Activated CD8-positive, alpha-beta memory T cell treated with anti-CD3 and anti-CD28 coated beads, Interleukin-2, amount 50 U/mL, for 24 hours (primary cell): Measurements from ENCODE around the gene POLR2H.

Source experiments
- DNase-seq: peaks from one replicate; pipeline ENCODE4 v3.0.0-alpha.2; 2020; ENCODE audit errors: extremely low read depth

The POLR2H gene

DNA sequence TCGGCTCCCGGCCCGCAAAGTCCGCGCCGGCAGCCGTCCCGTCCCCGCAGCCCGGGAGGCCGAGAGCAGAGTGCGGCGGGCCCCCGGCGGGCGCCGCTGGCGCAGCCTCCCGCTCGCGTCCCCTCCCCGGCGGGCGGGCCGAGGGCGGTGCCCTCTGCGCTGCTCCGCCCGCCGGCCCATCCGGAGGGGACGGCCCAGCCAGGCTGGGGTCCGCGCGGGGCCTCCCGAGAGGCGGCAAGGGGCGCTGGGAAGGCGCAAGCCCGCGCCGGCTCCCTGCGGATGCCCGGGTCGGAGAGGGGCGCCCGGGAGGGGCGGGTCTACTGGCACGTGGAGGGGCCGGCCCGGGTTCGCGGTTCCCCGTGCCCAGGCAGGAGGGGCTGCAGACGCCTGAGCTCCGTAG is at the start of gene POLR2H, which contains the start of gene CLCN2:
TSS of gene POLR2H (plus strand) at position 179 of the 400 bp plus-strand sequence. CDS start 1,783 bp downstream, outside the sequence.
TSS of gene CLCN2 (minus strand) at position 74 of the 400 bp plus-strand sequence. CDS start 126 bp downstream, outside the sequence.
- DNase-seq: no peak

DNA sequence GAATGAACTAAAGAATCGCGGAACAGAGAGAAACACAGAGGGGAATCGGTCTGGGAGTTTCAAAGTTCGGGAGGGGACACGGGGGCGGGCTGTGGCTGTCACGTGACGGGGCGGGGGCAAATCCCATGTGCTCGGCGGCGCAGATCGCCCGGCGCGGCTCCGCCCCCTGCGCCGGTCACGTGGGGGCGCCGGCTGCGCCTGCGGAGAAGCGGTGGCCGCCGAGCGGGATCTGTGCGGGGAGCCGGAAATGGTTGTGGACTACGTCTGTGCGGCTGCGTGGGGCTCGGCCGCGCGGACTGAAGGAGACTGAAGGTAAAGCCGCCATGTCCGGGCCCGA is 47.2 kb upstream of the POLR2H start, which contains the start of gene EIF4G1:
TSS of gene EIF4G1 (plus strand) at position 244 of the 337 bp plus-strand sequence. CDS start 1,191 bp downstream, outside the sequence.
- peak; percentile 73 for DNase-seq

DNA sequence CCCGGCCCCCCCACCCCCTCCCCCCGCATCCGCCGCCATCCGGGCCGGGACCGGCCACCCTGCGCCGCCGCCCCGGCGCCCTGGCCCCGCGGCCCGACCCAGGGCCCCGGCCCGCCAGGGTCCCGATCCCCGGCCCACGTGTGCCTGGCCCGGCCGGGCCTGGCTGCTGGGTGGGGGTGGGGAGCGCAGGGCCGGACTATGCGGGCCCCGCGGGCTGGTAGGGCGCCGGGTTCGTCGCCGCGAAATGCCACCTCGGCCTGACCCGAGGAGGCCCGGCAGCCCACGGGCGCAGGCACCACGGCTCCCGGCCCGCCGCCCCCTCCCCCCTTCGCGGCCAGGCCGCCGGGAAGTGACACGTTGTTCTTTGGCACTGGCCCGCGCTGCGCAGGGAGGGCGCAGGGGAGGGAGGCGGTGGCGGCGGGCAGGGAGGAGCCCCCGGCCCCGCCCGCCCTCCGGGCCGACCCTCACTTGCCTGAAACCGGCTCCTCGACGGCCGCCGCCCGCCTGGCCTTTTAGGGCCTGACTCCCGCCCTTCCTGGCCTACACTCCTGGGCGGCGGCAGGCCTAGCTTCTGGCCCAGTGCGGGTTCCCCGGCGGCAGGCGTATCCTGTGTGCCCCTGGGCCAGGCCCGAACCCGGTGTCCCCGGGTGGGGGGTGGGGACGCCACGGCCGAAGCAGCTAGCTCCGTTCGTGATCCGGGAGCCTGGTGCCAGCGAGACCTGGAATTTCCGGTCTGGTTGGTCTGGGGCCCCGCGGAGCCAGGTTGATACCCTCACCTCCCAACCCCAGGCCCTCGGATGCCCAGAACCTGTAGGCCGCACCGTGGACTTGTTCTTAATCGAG is 46.6 kb upstream of the POLR2H start:
- DNase-seq: no peak

DNA sequence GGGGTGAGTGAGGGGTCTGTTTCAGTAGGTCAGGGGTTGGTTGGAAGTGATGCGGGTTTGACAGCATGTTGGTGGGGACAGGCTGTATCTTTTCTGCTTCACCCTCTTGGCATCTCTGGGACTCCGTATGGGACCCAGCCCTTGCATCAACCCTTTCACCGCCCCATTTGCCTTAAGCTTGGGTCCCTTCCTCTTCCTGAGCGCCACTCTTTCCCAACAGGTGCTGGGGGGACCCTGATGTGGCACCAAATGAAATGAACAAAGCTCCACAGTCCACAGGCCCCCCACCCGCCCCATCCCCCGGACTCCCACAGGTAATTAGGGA is 46.0 kb upstream of the POLR2H start:
- no peak for DNase-seq

DNA sequence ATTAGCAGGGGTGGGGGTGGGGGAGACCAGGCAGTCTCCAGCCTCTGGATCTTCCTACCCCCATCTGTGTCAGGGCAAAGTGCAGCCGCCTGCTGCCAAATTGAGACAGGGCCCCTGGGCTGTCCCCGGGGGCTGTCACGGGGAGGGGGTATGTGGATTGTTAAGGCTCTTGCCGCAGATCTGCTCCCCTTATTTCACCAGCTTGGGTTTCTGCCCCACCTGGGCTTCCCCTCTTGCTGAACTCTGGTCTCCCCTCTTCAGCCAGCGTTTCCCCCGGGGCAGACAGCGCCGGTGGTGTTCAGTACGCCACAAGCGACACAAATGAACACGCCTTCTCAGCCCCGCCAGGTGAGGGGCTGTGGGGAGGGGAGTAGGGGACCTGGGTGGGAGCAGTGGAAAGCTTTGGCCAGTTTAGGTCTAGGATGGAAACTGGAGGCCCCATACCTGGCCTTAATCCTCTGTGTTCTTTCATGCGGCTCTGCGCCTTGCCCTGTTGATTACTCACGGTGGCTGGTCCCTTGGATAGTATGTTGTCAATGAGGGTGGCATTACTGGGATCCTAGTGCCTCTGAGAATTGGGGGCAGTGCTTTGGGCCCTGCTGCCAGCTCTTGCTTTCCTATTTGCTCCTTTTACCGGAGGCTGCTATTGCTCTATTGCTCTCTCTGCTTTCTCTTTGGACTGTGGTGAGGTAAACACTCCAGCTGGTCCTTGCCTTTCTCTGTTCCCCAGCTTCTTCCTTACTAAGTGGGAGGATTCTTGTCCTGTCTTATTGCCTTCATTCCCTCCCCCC is 45.4 kb upstream of the POLR2H start:
- no peak for DNase-seq

DNA sequence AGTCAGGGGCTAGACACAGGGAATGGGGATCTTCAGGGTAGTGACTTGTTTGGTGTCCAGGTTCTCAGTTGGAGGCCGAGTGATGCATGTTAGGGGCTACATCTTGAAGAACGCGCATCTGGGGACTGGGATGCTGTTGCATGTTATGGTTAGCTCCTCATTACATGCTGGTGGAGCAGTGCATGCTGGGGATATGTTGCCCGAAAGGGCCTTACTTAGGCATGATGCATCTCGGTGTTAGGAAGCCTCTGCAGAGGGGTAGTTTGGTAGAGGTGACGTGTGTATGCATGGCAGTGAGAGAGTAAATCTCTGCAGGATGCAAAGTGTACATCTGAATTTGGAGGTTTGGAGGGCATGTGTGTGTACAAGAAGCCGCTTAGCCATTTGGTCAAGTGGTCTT is 44.7 kb upstream of the POLR2H start:
- no peak for DNase-seq

DNA sequence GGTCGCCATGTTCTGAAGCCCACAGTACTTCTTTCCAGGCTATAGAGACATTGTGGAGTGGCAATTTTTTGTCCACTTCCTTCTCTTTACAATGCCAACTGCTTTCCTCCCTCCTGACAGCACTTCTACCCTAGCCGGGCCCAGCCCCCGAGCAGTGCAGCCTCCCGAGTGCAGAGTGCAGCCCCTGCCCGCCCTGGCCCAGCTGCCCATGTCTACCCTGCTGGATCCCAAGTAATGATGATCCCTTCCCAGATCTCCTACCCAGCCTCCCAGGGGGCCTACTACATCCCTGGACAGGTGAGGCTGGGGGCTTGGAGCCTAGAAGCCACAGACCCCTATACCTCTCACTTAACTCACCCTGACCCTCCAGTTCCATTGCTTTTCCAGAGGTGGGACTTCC is 44.3 kb upstream of the POLR2H start:
- no peak for DNase-seq

DNA sequence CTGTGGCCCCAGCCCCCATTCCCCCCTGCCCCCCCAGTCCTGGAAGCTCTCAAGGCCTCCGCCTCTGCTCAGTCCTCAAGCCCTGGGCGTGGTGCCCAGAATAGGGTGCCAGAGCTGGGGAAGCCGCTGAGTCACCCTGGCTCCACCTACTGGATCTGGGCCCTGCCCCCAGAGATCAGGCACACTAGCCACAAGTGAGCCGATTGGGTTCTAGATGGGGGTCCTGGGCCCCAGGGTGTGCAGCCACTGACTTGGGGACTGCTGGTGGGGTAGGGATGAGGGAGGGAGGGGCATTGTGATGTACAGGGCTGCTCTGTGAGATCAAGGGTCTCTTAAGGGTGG is 41.4 kb upstream of the POLR2H start:
- DNase-seq: no peak

DNA sequence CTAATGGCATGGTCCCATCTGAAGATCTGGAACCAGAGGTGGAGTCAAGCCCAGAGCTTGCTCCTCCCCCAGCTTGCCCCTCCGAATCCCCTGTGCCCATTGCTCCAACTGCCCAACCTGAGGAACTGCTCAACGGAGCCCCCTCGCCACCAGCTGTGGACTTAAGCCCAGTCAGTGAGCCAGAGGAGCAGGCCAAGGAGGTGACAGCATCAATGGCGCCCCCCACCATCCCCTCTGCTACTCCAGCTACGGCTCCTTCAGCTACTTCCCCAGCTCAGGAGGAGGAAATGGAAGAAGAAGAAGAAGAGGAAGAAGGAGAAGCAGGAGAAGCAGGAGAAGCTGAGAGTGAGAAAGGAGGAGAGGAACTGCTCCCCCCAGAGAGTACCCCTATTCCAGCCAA is 39.8 kb upstream of the POLR2H start:
- no peak for DNase-seq

DNA sequence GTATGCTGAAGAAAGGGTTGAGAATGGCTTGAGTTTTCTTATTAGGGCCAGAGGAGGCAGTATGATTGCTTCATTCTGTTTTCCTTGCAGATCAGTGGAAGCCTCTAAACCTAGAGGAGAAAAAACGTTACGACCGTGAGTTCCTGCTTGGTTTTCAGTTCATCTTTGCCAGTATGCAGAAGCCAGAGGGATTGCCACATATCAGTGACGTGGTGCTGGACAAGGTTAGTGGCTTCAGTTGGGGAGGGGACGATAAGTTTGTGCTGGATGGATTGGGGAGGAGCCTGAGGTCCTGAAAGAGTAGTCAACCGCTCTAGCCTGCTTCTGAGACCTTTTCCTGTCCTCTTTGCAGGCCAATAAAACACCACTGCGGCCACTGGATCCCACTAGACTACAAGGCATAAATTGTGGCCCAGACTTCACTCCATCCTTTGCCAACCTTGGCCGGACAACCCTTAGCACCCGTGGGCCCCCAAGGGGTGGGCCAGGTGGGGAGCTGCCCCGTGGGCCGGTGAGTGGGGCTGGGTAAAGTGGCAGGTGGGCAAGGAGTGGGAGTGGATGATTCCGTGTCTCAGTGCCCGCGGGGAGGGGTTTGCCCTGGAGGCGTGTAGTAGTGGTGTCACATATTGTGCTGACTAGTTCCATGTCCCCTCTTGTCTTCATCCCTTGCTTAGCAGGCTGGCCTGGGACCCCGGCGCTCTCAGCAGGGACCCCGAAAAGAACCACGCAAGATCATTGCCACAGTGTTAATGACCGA is 38.6 kb upstream of the POLR2H start:
- DNase-seq: no peak

DNA sequence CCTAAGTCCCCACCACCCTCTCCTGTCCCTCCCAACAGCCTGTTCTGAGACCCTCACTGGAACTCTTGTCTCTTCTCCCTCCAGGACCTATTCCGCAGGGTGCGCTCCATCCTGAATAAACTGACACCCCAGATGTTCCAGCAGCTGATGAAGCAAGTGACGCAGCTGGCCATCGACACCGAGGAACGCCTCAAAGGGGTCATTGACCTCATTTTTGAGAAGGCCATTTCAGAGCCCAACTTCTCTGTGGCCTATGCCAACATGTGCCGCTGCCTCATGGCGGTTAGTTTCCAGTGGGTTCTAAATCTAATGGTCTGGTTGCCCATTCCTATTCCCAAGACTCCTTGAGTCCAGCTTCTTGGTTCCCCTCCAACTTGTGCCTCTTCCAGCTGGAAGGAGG is 37.8 kb upstream of the POLR2H start:
- no peak for DNase-seq

DNA sequence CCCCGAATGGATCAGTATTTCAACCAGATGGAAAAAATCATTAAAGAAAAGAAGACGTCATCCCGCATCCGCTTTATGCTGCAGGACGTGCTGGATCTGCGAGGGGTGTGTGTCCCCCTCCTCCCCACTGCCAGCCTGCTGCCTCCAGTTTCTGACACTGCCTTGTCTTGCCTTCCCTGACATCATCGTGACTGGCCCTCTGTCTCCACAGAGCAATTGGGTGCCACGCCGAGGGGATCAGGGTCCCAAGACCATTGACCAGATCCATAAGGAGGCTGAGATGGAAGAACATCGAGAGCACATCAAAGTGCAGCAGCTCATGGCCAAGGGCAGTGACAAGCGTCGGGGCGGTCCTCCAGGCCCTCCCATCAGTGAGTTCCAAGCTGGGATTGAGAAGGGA is 36.2 kb upstream of the POLR2H start:
- DNase-seq: no peak

DNA sequence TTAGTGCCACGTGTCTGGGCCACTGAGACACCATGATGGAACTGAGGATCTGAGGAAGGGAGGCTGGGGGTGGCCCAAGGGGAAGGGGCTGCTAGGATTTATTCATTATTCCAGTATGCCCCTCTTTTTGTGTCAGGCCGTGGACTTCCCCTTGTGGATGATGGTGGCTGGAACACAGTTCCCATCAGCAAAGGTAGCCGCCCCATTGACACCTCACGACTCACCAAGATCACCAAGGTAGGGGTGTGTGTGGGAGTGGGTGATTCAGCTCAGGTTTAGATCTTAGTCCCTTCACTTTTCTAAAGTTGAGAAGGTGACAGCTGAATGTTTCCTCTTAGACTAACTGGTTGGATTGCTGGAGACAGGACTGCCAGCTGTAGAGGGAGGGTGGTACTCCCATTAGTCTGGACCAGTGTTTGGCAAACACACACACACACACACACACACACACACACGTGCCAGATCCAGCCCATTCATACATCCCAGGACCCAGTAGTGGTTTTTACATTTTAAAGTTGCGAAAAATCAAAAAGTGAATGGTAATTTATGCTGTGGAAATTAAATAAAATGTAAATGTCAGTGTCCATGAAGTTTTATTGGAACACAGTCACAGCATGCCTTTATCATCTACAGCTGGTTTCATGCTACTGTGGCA is 35.7 kb upstream of the POLR2H start:
- DNase-seq: no peak

DNA sequence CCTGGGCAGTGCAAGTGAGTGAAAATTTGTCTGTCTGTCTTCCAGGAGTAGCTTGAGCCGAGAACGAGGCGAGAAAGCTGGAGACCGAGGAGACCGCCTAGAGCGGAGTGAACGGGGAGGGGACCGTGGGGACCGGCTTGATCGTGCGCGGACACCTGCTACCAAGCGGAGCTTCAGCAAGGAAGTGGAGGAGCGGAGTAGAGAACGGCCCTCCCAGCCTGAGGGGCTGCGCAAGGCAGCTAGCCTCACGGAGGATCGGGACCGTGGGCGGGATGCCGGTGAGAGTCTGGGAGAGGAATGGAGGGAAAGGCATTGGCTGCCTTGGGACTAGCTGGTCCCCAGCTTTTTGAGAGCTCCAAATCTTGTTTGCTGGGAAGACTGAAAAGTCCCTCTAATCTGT is 34.3 kb upstream of the POLR2H start:
- no peak for DNase-seq

DNA sequence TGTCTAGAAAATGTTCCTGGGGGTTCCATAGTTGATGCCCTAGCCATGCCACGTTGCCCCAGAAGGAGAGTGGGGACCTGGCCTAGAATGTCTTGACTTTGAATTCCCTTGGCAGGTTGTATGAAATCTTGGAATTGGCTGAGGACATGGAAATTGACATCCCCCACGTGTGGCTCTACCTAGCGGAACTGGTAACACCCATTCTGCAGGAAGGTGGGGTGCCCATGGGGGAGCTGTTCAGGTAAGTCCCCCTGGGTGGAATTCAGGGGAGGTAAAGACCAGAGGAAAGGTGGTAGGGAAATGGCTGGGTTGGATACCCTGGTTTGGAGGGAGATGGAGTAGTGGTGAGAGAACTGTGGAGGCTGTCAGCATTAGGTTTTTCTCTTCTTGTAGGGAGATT is 33.0 kb upstream of the POLR2H start:
- DNase-seq: no peak

DNA sequence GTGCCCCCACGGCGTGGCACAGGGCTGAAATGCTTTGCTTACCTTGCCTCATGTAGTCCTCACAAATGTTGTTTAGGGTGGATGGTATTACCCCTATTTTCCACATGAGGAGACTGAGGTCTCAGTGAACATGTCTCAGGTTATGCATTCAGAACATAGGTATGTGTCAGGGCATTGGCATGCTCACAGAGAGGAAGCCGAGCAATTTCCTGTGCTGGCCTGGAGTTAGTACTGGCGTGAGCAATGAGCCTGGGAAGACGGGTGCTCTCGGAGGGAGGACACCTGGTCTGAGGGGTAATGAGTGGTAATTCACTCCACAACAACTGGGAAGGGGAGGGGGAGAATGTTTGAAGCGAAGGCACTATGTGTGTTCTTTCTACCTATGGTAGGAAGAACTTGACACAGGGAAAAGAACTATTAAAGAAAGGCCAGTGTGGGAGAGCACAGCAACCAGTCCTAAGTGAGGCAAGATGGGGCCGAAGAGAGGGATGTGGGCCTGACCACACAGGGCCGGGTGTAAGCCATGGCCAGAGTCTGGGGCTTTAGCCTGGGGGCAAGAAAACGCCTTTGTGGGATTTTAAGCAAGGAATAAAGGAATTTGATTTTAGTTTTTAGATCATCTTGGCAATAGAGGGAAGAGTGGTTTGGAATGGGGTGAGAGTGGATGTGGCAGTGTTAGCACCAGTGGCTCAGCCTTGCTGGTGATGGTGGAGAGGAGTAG is 29.0 kb upstream of the POLR2H start:
- DNase-seq: no peak

DNA sequence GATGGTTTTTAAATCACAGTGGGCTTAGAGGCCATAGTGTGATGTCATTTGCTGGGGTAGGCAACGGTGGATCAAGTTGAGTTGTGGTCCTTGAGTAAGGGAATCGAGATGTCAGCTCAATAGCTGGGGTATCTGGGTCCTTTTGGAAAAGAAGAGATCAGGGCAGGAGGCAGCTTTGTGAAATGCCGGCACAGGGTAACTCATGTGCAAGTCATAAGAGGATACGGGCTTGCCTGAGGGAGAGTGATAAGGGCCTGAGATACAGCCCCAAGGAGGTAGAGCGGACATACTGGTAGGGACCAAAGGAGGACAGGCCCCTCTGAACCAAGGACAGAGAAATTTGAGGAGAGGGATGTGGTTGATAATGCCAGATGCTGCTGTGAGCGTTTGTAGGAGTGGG is 28.3 kb upstream of the POLR2H start:
- DNase-seq: no peak

DNA sequence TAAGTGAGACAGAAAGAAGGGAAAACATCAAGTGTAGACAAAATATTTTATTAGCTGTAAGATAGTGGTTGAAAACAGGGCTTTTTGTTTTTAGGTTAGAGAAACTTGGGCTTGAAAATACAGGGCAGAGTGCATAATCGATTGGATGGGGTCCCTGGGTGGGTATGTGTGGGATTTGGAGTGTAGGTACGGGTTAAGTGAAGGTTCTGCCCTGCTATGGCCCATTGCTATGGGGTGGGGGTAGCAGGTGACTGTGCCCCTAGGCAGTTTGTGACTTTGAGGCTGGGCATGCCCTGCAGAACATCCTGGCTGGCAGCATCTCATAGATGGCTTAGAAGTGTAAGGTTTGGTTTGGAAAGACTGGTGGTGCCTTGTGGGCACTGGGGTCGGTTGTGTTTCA is 27.8 kb upstream of the POLR2H start:
- DNase-seq: no peak

DNA sequence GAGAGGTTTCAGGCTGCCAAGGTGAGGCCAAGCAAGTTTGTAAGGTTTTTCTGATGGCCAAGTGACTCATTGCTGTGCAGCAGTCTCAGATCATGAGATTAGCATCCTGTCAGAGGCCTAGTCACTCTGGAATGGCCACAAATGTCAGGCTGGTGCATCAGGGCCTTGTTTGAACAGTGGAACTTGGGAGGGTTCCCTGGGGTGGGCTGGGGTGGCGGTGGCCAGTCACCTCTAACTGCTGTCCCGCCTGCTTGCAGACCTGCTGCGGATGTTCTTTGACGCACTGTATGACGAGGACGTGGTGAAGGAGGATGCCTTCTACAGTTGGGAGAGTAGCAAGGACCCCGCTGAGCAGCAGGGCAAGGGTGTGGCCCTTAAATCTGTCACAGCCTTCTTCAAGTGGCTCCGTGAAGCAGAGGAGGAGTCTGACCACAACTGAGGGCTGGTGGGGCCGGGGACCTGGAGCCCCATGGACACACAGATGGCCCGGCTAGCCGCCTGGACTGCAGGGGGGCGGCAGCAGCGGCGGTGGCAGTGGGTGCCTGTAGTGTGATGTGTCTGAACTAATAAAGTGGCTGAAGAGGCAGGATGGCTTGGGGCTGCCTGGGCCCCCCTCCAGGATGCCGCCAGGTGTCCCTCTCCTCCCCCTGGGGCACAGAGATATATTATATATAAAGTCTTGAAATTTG is 26.9 kb upstream of the POLR2H start:
- no peak for DNase-seq

DNA sequence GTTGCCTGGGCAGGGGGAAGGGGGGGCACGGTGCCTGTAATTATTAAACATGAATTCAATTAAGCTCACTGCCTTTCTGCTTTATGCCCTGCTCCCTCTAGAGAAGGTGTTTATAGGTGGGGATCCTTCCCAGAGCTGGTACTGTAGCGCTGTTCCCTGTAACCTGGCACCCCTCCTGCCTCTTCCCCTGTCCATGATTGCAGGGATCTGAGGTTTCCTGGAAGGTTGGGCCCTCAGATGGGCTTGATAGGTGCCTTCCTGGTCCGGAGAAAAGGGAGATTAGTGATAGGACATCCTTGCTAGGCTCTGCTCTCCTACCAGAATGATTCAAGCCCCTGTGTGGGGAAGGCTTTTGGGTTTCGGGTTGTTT is 26.2 kb upstream of the POLR2H start:
- DNase-seq: no peak
